Superior temporal gyrus (tissue), 1 donor: ENCODE measurements around the gene ARSB.
"Not testable (repeated sequence)": the region's sequence is repeated elsewhere in the genome, so short reads cannot be mapped to it uniquely, and the experiment has no call there.

Experiments used
- DNase-seq: peaks from one replicate; pipeline ENCODE4 v3.0.0-alpha.2; 2016; ENCODE audit errors: extremely low spot score

ARSB gene

GRCh38 chr5:78953092-78953800 lies 31.9 kb downstream of the ARSB start:
- DNase-seq: no peak

DNA sequence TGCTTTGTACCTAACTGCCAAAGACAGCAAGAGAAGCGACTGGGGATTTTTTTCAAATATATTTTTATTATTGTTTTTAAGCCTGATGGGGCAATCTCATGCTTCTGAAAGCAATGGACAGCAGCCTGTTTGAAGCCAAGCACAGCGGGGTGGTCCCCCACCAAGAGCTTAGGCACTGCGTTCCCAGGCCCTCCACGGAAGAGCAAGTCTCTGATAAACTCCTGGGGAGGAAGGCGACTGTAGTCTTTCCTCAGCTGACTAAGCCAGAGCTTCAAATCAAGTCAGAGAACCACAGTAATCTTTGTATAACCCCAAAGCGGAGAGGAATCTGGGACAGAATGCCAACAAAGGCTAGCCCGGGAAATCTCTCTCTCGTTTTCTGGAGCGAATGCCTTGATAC lies 54.4 kb downstream of the ARSB start:
- no peak for DNase-seq

DNA sequence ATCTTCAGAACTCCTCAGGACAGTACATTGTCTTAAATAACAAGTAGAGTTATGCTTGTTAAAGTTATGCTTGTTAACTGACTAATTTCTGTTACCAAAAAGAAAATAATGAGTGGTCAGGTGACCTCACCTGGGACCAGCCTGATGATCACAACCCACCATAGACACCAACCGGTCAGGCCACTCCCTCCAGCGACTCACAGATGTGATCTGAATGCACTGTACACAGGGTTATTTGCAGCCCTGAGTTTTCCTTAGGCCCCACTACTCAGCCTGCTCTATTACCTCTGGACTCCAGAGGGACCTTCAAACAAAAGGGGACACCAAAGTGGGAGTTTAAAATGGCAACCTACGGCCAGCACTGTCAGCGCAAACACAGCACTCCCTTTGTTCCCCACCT lies 55.3 kb downstream of the ARSB start:
- no peak for DNase-seq

DNA sequence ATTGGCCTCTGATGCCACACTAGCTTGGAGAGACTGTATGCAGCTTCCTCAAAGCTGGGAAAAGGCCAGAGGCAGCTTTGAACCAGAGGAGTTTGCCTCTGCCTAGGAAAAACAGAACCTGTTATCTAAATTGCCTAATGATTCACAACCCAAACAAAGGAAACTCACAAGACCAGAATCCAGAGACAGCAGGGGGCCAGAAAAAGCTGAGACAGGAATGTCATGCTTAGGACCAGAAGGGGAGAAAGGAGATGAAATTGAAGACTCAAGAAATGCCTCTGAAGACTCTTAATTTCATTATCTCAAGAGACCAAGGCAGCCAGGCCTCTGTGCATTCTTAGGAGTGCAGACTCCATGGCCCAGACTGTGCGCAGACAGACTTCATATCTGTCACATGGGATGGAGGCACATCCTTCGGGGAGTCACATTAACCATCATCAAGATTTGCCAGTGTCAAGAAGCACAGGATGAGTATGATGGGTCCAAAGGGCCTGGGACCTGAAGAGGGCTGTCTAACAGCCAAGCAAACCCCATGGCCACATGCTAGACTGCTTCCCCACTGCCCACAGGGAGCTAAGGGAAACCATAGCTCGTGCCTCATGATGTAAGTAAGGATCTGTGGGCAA lies 57.3 kb downstream of the ARSB start:
- DNase-seq: no peak

- no peak for DNase-seq
Observed at GRCh38 chr5:78926252-78926651, 58.9 kb downstream of the ARSB start.

DNA sequence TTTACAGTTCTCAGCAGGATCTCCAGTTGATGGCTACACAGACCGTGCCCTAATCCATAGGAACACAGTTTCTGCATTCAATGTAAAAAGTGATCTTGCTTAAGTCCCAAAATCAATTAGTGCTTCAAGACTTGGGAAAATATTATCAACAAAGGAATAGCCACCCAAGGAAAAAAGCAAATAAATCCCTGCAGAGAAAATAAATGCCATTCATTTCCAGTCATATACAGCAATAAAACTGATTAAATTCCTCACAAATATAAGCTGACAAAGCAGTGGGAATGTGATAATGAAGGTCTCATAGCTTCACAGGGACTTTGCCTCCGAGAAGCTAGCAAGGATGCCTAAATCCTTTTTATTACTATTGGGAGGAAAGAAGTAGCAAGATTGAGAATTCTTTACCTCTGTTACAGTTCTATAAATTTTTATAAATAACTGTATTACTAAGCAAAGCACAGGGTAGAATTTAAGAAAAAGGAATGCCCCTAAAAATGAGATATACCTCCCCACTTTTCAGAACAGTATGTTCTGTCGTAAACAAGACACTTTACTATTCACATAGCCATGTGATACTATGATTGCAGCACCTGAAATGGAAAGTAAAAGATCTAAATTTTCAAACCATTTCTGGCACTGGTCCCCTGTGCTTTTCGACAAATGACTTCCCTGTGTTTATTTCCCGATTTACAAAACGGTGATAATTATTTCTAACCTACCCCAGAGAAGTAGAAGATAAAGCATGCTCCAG lies 59.8 kb downstream of the ARSB start:
- DNase-seq: no peak

DNA sequence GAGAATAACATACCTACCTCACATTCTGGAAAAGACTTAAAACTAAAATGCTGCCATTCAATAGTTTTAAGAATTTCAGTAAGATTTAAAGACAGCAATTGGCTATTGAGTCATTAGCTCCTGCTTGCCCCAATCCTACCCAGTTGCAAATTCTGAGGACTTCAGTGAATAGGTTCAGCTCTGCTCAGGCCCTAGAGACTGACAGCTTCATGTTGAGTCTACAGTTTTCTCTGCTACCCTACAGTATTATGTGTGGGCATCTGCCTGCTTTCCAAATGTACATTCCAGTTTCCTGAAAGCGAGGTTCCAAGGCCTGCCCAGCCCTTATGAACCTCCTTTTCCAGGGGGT lies 61.5 kb downstream of the ARSB start:
- DNase-seq: no peak

GRCh38 chr5:78922879-78923621 lies 62.1 kb downstream of the ARSB start:
- no peak for DNase-seq

GRCh38 chr5:78920604-78921003 lies 64.5 kb downstream of the ARSB start:
- no peak for DNase-seq

- no peak for DNase-seq
Observed at GRCh38 chr5:78919796-78920195, 65.3 kb downstream of the ARSB start.

GRCh38 chr5:78916044-78916443 lies 69.1 kb downstream of the ARSB start:
- DNase-seq: no peak

DNA sequence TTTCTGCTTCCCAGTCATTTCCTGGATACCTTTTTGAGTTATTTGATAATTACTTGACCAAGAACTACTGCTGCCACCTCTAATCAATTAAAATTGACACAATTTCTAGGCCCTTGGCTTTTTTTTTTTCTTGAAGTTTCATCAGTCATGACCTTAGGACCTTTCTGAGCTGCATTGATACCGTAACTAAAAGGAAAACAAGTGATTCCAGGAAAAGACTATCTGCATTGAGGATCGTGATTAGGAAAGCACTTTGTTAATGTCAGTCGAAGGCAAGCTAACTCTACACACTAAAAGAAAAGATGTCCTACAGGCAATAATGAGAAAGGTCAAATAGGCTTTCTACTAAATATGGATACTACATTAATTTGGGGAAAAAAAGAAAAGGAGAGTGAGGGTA lies 69.9 kb downstream of the ARSB start:
- DNase-seq: no peak

GRCh38 chr5:78912811-78913210 lies 72.3 kb downstream of the ARSB start:
- no peak for DNase-seq

- no peak for DNase-seq
Observed at GRCh38 chr5:78912085-78912771, 72.9 kb downstream of the ARSB start.

DNA sequence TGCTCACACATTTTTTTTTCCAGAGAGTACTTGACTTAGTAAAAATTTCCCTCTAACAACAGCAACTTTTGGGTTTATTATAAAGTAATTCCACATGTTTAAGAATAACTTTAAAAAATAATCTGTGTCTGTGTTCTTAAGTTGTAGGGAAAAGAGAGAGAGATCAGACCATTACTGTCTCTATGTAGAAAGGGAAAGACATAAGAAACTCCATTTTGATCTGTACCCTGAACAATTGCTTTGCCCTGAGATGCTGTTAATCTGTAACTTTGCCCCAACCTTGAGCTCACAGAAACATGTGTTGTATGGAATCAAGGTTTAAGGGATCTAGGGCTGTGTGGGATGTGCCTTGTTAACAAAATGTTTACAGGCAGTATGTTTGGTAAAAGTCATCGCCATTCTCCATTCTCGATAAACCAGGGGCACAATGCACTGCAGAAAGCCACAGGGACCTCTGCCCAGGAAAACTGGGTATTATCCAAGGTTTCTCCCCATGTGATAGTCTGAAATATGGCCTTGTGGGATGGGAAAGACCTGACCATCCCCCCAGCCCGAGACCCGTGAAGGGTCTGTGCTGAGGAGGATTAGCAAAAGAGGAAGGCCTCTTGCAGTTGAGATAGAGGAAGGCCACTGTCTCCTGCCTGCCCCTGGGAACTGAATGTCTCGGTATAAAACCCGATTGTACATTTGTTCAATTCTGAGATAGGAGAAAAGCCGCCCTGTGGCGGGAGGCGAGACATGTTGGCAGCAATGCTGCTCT lies 75.7 kb downstream of the ARSB start:
- not testable (repeated sequence) for DNase-seq

- DNase-seq: peak; percentile 46
Observed at GRCh38 chr5:78908173-78909061, 76.7 kb downstream of the ARSB start.

DNA sequence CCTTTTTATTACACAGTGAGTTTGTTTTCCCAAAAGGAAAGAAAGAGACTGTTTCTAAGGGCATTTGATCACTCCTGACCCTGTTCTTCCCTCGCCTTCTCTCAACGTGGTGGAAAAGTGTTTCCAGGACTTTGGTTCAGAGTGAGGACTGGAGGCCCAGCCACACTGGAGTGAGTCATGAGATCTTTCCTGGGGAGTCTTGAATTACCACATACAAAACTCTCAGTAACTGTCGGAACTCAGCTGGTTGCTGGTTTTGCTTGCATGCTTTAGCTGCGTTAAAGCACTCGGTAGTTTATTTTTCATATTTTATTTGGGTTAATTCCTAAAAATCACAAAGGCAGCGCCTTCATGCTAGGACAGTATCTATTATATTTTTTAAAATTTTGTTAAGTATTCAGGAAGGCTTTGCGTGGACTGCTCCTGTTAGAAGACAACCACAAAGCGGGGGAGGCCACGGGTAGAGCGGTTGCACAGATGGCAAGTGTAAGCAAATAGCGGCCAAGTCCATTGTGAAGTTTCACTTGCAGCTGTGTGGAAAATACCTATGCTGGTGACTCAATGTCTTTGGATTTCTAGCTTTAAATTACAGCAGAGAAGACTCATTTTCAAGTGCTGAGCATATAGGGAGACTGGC lies 77.7 kb downstream of the ARSB start:
- peak; percentile 72 for DNase-seq

DNA sequence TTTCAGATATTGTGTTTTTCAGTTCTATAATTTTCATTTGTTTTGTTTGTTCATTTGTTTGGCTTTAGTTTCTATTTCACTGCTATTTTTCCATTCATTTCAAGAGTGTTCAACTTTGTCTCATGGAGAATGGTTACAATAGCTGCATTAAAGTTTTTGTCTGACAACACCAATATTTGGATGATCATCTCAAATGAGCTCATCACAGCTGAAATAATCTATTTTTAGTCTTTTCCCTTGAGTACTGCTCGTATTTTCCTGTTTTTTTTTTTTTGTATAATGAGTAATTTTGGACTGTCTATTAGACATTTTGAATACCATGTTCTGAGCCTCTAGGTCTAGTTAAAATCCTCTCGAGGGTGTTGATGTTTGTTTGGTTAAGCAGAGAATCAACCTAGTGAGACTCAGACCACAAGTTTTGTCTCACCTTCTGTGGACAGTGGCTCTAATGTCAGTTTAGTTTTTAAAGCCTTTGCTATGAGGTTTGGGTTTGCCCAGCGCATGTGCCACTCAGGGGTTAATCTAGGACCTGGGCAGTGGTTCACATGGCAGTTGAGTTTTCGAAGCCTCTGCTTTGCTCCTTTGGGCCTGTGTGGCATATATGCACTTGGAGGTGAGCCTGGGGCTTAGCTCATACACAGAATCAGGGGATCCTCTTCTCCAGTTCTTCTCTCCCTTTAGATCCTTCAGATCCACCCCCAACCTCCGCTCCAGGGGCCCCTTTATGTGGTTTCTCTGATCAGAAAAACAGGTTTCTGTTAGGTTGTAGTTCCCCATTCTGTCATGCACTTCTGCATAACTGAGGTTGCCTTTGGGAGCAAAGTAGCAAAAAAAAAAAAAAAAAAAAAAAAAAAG lies 79.8 kb downstream of the ARSB start:
- DNase-seq: no peak

DNA sequence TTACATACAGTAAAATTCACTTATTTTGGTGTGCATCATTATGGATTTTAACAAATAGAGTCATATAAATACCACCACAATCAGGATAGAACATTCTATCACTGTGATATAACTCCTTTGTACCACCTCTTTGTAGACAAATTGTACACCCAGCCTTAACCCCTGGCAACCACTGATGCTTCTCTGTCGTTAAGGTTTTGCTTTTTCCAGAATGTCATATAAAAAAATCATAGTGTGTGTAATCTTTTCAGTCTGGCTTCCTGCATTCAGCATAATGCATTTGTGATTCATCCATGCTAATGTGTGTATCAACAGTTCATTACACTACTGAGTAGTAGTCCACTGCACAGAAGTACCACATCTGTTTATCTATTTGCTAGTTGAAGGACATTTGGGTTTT lies 81.2 kb downstream of the ARSB start:
- no peak for DNase-seq
